DOHH2 (cell line): ENCODE results near the gene BOD1L1.
A peak's percentile ranks its signal among the peaks of the same experiment; 100 is the strongest.

Experiments used
- H3F3A ChIP-seq: fragments of 200-600 bp; sonication (generic), shearing (Covaris generic); 2 replicates; pipeline ENCODE4 v1.6.0; 2016; ENCODE audit warnings: antibody characterized with exemption, mild to moderate bottlenecking; ENCODE audit not compliant: control insufficient read depth, insufficient read depth
- H3K27ac ChIP-seq: fragments of 200-600 bp; sonication (generic); 2 replicates; pipeline ENCODE4 v1.5.1; 2014; ENCODE audit warnings: low read depth, mild to moderate bottlenecking, low read length, moderate library complexity
- H3K27me3 ChIP-seq: fragments of 200-600 bp; sonication (generic); 2 replicates; pipeline ENCODE4 v1.6.1; 2014; ENCODE audit warnings: mild to moderate bottlenecking, low read length, mixed read lengths; ENCODE audit not compliant: control insufficient read depth
- H3K36me3 ChIP-seq: fragments of 200-600 bp; sonication (generic); 2 replicates; pipeline ENCODE4 v1.6.1; 2014; ENCODE audit warnings: mild to moderate bottlenecking, low read length, moderate library complexity, mixed read lengths; ENCODE audit not compliant: control insufficient read depth
- H3K4me1 ChIP-seq: fragments of 200-600 bp; sonication (generic); 2 replicates; pipeline ENCODE4 v1.6.1; 2014; ENCODE audit warnings: mild to moderate bottlenecking, low read length, mixed read lengths; ENCODE audit not compliant: control insufficient read depth
- H3K4me2 ChIP-seq: fragments of 200-600 bp; sonication (generic); 2 replicates; pipeline ENCODE4 v1.6.0; 2014; ENCODE audit warnings: mild to moderate bottlenecking, low read length, moderate library complexity
- H3K4me3 ChIP-seq: fragments of 200-600 bp; sonication (generic); 2 replicates; pipeline ENCODE4 v1.5.1; 2014; ENCODE audit warnings: mild to moderate bottlenecking, low read length, mixed read lengths
- H3K79me2 ChIP-seq: fragments of 200-600 bp; sonication (generic); 2 replicates; pipeline ENCODE4 v1.6.1; 2014; ENCODE audit warnings: mild to moderate bottlenecking, low read length, mixed read lengths; ENCODE audit not compliant: control insufficient read depth
- H3K9me2 ChIP-seq: fragments of 200-600 bp; sonication (generic); replicated peaks from 2 replicates; pipeline ENCODE4 v1.6.1; 2014; ENCODE audit warnings: mild to moderate bottlenecking, low read length, mixed read lengths; ENCODE audit not compliant: control insufficient read depth
- H3K9me3 ChIP-seq: fragments of 200-600 bp; sonication (generic); 2 replicates; pipeline ENCODE4 v1.6.1; 2014; ENCODE audit warnings: antibody characterized with exemption, low read length, mixed read lengths; ENCODE audit not compliant: control insufficient read depth, insufficient read depth
- H4K20me1 ChIP-seq: fragments of 200-600 bp; sonication (generic); 2 replicates; pipeline ENCODE4 v1.6.0; 2014; ENCODE audit warnings: low read depth, mild to moderate bottlenecking, antibody characterized with exemption, low read length, moderate library complexity; ENCODE audit not compliant: control insufficient read depth, insufficient read depth
- CTCF ChIP-seq: fragments of 200-600 bp; sonication (generic); IDR thresholded peaks from one replicate; pipeline ENCODE4 v1.5.1; 2014; ENCODE audit warnings: antibody characterized with exemption, mild to moderate bottlenecking, low read depth, low read length; ENCODE audit not compliant: poor library complexity, severe bottlenecking
- EZH2phosphoT487 ChIP-seq: fragments of 200-600 bp; sonication (generic); IDR thresholded peaks from 2 replicates; pipeline ENCODE4 v1.6.1; 2017; ENCODE audit warnings: borderline replicate concordance, mild to moderate bottlenecking, antibody characterized with exemption, low read length, moderate library complexity, mixed read lengths

BOD1L1 gene

GRCh38 chr4:13627606-13628311, at the start of gene BOD1L1:
BOD1L1 (minus strand) TSS chr4:13627725; CDS start chr4:13627587, 138 bp downstream.
- H3F3A ChIP-seq, result peaks cover 5% of the 10 kb centered on the region; the same call in 1 of the 2 replicates
- peaks cover 16% of the 10 kb centered on the region for H3K36me3 ChIP-seq
- TF ChIP-seq CTCF (peak; percentile 56), EZH2phosphoT487 (no peak)
- H4K20me1 ChIP-seq, result no peaks in the 10 kb centered on the region
- no peaks in the 10 kb centered on the region for H3K9me2 ChIP-seq
- H3K27me3 ChIP-seq, result no peaks in the 10 kb centered on the region
- peak within 1 kb of the TSS; percentile 89 for H3K4me3 ChIP-seq
- H3K9me3 ChIP-seq, result no peaks in the 10 kb centered on the region
- peaks cover 53% of the 10 kb centered on the region for H3K79me2 ChIP-seq
- H3K4me1 ChIP-seq, result peaks cover 19% of the 10 kb centered on the region
- H3K27ac ChIP-seq, result peak within 1 kb of the TSS; percentile 55
- peak within 1 kb of the TSS; percentile 80 for H3K4me2 ChIP-seq

- Histone ChIP-seq H3F3A (no peaks in the 10 kb centered on the region), H3K27ac (no peak overlapping the region), H3K4me1 (no peaks in the 10 kb centered on the region), H3K79me2 (no peaks in the 10 kb centered on the region), H3K9me2 (no peaks in the 10 kb centered on the region), H3K36me3 (no peaks in the 10 kb centered on the region), H3K4me2 (no peak overlapping the region), H3K4me3 (no peak overlapping the region), H3K27me3 (no peaks in the 10 kb centered on the region), H4K20me1 (no peaks in the 10 kb centered on the region), H3K9me3 (no peaks in the 10 kb centered on the region)
- TF ChIP-seq EZH2phosphoT487 (no peak), CTCF (no peak)
These were observed 47.4 kb upstream of the BOD1L1 start for GRCh38 chr4:13674971-13675370.

- H3K79me2 ChIP-seq, result no peaks in the 10 kb centered on the region
- no peaks in the 10 kb centered on the region for H4K20me1 ChIP-seq
- TF ChIP-seq CTCF (no peak), EZH2phosphoT487 (no peak)
- H3F3A ChIP-seq, result no peaks in the 10 kb centered on the region
- no peaks in the 10 kb centered on the region for H3K4me1 ChIP-seq
- H3K27me3 ChIP-seq, result no peaks in the 10 kb centered on the region
- no peak overlapping the region for H3K4me3 ChIP-seq
- H3K36me3 ChIP-seq, result no peaks in the 10 kb centered on the region
- no peaks in the 10 kb centered on the region for H3K9me3 ChIP-seq
- no peaks in the 10 kb centered on the region for H3K9me2 ChIP-seq
- H3K27ac ChIP-seq, result no peak overlapping the region
- no peak overlapping the region for H3K4me2 ChIP-seq
These were observed 45.6 kb upstream of the BOD1L1 start for GRCh38 chr4:13673167-13673566.
